Measurements from ENCODE around the gene TSPAN12. TPM values are rescaled to one million over a fixed set of nuclear protein-coding genes. Genes with fewer than 3 reads are reported as not detected.

Gene TSPAN12
- total RNA-seq, 1 experiment from 2014 or later = 17.3 TPM

- TF ChIP-seq PRDM15 (CRISPR knock-in tag; IDR thresholded peaks at IDR 0.05) (no peak), SMAD3 (CRISPR knock-in tag; IDR thresholded peaks at IDR 0.05; ENCODE audit: borderline replicate concordance) (no peak), TCF7 (CRISPR knock-in tag; IDR thresholded peaks at IDR 0.05; ENCODE audit: low read depth) (no peak)
Observed at GRCh38 chr7:120856198-120856597, 1.7 kb downstream of the TSPAN12 start (continued).

- POLR2A ChIA-PET = no interaction called here
- Mint-ChIP-seq H3K4me3 (no peak overlapping the region), H3K27me3 (ENCODE audit: low read depth) (peaks cover 3% of the 10 kb centered on the region; the same call in 1 of the 2 replicates), H3K9me3 (no peaks in the 10 kb centered on the region), H3K36me3 (peaks cover 3% of the 10 kb centered on the region), H3K27ac (peak overlapping the region; percentile 88; the same call in 1 of the 2 replicates), H3K4me1 (peaks cover 23% of the 10 kb centered on the region)
- no peak for ATAC-seq
- no peak for DNase-seq (ENCODE audit: low spot score)
- CTCF ChIA-PET = interaction anchor here (0.6 to 1.2 kb wide), 3 partner anchors 47 to 98 kb away, joined by 3 to 5 read pairs (median 4); partner anchors contain the start of gene ING3
- TF ChIP-seq, protein P1, sequence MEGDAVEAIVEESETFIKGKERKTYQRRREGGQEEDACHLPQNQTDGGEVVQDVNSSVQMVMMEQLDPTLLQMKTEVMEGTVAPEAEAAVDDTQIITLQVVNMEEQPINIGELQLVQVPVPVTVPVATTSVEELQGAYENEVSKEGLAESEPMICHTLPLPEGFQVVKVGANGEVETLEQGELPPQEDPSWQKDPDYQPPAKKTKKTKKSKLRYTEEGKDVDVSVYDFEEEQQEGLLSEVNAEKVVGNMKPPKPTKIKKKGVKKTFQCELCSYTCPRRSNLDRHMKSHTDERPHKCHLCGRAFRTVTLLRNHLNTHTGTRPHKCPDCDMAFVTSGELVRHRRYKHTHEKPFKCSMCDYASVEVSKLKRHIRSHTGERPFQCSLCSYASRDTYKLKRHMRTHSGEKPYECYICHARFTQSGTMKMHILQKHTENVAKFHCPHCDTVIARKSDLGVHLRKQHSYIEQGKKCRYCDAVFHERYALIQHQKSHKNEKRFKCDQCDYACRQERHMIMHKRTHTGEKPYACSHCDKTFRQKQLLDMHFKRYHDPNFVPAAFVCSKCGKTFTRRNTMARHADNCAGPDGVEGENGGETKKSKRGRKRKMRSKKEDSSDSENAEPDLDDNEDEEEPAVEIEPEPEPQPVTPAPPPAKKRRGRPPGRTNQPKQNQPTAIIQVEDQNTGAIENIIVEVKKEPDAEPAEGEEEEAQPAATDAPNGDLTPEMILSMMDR (IDR thresholded peaks at IDR 0.05) = no peak
- TF ChIP-seq GABPB1 (CRISPR knock-in tag; IDR thresholded peaks at IDR 0.05) (no peak), PRRX2 (CRISPR knock-in tag; IDR thresholded peaks at IDR 0.05) (no peak), E2F1 (CRISPR knock-in tag; IDR thresholded peaks at IDR 0.05) (no peak), CBFB (CRISPR knock-in tag; IDR thresholded peaks at IDR 0.05; ENCODE audit: low read depth) (no peak), STAT6 (CRISPR knock-in tag; conservative IDR thresholded peaks at IDR 0.05; ENCODE audit: low read depth) (no peak), ZNF396 (CRISPR knock-in tag; IDR thresholded peaks at IDR 0.05; ENCODE audit: borderline replicate concordance) (no peak), ZNF423 (CRISPR knock-in tag; IDR thresholded peaks at IDR 0.05) (no peak), KAT7 (CRISPR knock-in tag; IDR thresholded peaks at IDR 0.05; ENCODE audit: borderline replicate concordance) (no peak), ZNF219 (CRISPR knock-in tag; IDR thresholded peaks at IDR 0.05; ENCODE audit: borderline replicate concordance) (no peak), AR (CRISPR knock-in tag; IDR thresholded peaks at IDR 0.05) (no peak), NR1H2 (CRISPR knock-in tag; IDR thresholded peaks at IDR 0.05) (no peak)
- TF ChIP-seq, protein P2, sequence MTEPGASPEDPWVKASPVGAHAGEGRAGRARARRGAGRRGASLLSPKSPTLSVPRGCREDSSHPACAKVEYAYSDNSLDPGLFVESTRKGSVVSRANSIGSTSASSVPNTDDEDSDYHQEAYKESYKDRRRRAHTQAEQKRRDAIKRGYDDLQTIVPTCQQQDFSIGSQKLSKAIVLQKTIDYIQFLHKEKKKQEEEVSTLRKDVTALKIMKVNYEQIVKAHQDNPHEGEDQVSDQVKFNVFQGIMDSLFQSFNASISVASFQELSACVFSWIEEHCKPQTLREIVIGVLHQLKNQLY (CRISPR knock-in tag; IDR thresholded peaks at IDR 0.05) = no peak
- TF ChIP-seq, protein P3, sequence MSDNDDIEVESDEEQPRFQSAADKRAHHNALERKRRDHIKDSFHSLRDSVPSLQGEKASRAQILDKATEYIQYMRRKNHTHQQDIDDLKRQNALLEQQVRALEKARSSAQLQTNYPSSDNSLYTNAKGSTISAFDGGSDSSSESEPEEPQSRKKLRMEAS (CRISPR knock-in tag; IDR thresholded peaks at IDR 0.05) = no peak
- TF ChIP-seq, protein P4, sequence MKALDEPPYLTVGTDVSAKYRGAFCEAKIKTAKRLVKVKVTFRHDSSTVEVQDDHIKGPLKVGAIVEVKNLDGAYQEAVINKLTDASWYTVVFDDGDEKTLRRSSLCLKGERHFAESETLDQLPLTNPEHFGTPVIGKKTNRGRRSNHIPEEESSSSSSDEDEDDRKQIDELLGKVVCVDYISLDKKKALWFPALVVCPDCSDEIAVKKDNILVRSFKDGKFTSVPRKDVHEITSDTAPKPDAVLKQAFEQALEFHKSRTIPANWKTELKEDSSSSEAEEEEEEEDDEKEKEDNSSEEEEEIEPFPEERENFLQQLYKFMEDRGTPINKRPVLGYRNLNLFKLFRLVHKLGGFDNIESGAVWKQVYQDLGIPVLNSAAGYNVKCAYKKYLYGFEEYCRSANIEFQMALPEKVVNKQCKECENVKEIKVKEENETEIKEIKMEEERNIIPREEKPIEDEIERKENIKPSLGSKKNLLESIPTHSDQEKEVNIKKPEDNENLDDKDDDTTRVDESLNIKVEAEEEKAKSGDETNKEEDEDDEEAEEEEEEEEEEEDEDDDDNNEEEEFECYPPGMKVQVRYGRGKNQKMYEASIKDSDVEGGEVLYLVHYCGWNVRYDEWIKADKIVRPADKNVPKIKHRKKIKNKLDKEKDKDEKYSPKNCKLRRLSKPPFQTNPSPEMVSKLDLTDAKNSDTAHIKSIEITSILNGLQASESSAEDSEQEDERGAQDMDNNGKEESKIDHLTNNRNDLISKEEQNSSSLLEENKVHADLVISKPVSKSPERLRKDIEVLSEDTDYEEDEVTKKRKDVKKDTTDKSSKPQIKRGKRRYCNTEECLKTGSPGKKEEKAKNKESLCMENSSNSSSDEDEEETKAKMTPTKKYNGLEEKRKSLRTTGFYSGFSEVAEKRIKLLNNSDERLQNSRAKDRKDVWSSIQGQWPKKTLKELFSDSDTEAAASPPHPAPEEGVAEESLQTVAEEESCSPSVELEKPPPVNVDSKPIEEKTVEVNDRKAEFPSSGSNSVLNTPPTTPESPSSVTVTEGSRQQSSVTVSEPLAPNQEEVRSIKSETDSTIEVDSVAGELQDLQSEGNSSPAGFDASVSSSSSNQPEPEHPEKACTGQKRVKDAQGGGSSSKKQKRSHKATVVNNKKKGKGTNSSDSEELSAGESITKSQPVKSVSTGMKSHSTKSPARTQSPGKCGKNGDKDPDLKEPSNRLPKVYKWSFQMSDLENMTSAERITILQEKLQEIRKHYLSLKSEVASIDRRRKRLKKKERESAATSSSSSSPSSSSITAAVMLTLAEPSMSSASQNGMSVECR (CRISPR knock-in tag; IDR thresholded peaks at IDR 0.05; ENCODE audit: borderline replicate concordance) = no peak
Observed at GRCh38 chr7:120852700-120853099, 5.2 kb downstream of the TSPAN12 start.
